HUES48 (cell line): ENCODE results near the gene VGLL2.
"Not testable (repeated sequence)": the region's sequence is repeated elsewhere in the genome, so short reads cannot be mapped to it uniquely, and the experiment has no call there.

Experiments
- H3K27ac ChIP-seq: one replicate; pipeline ENCODE4 v1.7.0; 2013; ENCODE audit warnings: low read depth, low read length, inconsistent platforms
- H3K27me3 ChIP-seq: 2 replicates; pipeline ENCODE4 v1.6.1; 2013; ENCODE audit warnings: mild to moderate bottlenecking, low read length; ENCODE audit not compliant: control insufficient read depth, insufficient read depth
- H3K36me3 ChIP-seq: 2 replicates; pipeline ENCODE4 v1.6.1; 2013; ENCODE audit warnings: low read length; ENCODE audit not compliant: control insufficient read depth, insufficient read depth
- H3K4me1 ChIP-seq: 2 replicates; pipeline ENCODE4 v1.6.1; 2013; ENCODE audit warnings: mild to moderate bottlenecking, low read length; ENCODE audit not compliant: control insufficient read depth, insufficient read depth
- H3K4me3 ChIP-seq: 2 replicates; pipeline ENCODE4 v1.5.1; 2013; ENCODE audit warnings: mild to moderate bottlenecking, low read depth, low read length
- H3K9ac ChIP-seq: 2 replicates; pipeline ENCODE4 v1.6.1; 2013; ENCODE audit warnings: mild to moderate bottlenecking, low read depth, low read length, moderate library complexity
- H3K9me3 ChIP-seq: 2 replicates; pipeline ENCODE4 v1.6.1; 2013; ENCODE audit warnings: low read length; ENCODE audit not compliant: control insufficient read depth, insufficient read depth

VGLL2 gene

DNA sequence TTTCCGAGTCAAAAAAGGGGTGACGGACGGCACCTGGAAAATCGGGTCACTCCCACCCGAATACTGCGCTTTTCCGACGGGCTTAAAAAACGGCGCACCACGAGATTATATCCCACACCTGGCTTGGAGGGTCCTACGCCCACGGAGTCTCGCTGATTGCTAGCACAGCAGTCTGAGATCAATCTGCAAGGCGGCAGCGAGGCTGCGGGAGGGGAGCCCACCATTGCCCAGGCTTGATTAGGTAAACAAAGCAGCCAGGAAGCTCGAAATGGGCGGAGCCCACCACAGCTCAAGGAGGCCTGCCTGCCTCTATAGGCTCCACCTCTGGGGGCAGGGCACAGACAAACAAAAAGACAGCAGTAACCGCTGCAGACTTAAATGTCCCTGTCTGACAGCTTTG, 20.4 kb upstream of the VGLL2 start:
- not testable (repeated sequence) for H3K4me1 ChIP-seq, H3K36me3 ChIP-seq, H3K9me3 ChIP-seq, H3K27ac ChIP-seq, H3K27me3 ChIP-seq
- peak overlapping the region; percentile 51; the same call in 1 of the 2 replicates for H3K9ac ChIP-seq
- peak overlapping the region; percentile 55; the same call in 1 of the 2 replicates for H3K4me3 ChIP-seq

DNA sequence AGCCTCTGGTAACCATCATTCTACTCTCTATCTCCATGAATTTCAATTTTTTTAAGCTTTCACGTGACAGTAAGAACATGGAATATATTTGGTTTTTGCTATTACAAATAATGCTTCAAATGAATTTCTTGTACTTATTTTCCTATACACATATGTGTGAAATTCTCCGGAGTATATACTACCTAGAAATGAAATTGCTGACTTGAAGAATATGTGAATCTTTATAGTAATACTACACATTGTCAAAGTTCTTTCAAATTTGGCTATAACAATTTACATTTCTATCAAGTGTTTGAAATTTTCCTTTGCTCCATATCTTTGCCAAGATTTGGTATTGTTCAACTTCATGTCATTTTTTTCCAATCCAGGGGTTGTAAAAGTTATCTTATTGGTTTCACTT, 11.6 kb upstream of the VGLL2 start:
- Histone ChIP-seq H3K27me3 (no peaks in the 10 kb centered on the region), H3K27ac (no peak overlapping the region), H3K9me3 (no peaks in the 10 kb centered on the region), H3K4me1 (no peaks in the 10 kb centered on the region), H3K36me3 (no peaks in the 10 kb centered on the region), H3K4me3 (no peak overlapping the region), H3K9ac (no peak overlapping the region)

DNA sequence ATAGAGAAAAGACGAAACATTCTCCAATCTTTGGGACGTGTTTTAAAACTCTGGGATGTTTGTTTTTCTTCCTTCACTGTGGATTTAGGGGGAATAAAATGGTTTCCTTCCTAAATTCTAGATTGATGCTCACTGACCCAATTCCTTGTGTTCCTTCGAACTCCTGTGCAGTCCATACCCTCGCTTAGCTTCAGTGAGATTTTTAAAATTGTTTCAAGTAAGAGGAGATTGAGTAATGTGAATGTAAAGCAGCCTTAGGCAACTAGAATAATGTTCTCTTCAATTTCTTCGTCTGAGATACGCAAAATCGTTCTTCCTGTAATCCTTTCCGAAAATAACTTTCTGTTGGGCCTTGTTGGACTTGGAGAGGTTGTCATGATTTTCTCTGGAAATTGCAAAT, 2.6 kb upstream of the VGLL2 start:
- peaks cover 14% of the 10 kb centered on the region for H3K4me1 ChIP-seq
- H3K4me3 ChIP-seq = no peak overlapping the region
- H3K27ac ChIP-seq = no peak overlapping the region
- H3K36me3 ChIP-seq = no peaks in the 10 kb centered on the region
- no peaks in the 10 kb centered on the region for H3K9me3 ChIP-seq
- peaks cover 76% of the 10 kb centered on the region for H3K27me3 ChIP-seq
- H3K9ac ChIP-seq = no peak overlapping the region

DNA sequence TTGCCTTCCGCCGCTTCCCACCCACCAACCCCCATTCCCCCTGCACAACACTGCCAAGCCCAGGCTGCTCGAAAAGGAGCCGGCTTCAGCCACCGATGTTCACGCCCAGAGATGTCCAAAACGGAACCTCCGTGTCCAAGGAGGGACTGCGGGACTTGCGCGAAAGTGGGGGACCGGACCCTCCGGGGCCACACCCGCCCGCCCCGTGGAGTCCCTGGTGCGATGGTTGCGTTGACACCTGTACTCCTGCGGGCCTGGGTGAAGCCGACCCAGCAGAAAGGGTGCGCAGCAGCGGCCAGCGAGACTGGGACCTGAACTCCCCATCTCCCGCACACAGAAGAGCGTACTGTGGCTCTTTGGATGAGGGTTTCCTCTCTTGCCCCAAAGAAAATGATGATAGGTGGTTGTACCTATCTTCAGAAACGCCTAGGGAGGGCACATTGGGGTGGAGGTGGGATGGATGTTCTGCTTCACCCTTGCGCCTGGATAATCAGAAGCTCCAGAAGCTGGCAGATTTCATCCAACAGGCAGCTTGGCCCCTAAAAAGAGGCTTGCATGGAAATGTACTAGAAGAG, 1.9 kb upstream of the VGLL2 start:
- Histone ChIP-seq H3K36me3 (no peaks in the 10 kb centered on the region), H3K4me1 (peaks cover 17% of the 10 kb centered on the region), H3K27ac (no peak overlapping the region), H3K9me3 (no peaks in the 10 kb centered on the region), H3K9ac (no peak overlapping the region), H3K27me3 (peaks cover 82% of the 10 kb centered on the region), H3K4me3 (no peak overlapping the region)

DNA sequence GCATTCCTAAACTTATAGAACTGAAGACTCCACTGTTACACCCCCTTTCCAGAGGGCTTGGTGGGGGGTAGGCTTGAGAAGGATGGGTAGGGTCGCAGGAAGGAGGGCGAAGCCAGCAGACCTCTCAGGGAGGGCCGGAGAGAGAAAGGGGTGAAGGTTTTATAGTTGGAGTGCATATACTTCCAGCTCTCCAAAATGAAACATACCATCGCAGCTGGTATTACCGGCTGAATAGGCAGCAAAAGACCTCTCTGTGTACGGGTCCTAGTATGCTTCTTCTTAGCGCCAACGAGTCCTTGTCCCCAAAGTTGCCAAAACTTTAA, 1.0 kb upstream of the VGLL2 start:
- Histone ChIP-seq H3K4me1 (peaks cover 17% of the 10 kb centered on the region), H3K4me3 (peak overlapping the region; percentile 64), H3K9ac (no peak overlapping the region), H3K9me3 (no peaks in the 10 kb centered on the region), H3K36me3 (no peaks in the 10 kb centered on the region), H3K27ac (no peak overlapping the region), H3K27me3 (peaks cover 91% of the 10 kb centered on the region)

DNA sequence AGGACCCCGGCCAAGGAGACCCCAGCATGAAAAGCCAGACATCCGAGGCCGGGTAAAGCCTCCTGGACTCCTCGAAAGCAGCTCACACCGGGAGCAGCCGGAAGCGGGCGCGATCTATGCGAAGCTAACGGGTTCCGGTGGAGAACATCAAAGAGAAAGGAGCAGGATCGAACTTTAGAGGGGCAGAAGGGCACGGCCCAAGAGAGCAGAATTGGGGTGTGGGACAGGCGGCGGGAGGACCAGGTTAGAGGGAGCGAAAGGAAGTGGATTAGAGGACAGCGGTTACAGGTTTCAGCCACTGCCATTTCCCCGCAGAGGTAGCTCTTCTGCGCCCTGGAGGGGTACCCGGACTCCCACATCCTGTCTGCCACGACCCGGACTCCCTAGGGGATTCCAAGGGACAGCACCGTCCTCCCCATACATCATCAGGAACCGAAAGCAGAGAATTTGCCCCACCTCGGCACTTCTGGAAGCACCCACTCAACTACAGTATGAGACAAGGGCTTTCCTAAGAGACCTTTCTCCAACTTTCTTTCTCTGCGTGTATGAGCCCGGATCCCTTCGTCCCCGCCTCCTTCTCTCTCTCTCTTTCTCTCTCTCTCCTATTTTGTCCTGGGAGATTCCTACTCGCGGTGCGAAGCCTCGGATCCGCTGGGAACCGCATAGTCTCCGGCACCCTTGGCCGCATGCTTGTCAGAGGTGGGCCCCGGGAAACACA, 507 bp upstream of the VGLL2 start:
- H3K27me3 ChIP-seq = peaks cover 96% of the 10 kb centered on the region
- H3K4me1 ChIP-seq = peaks cover 22% of the 10 kb centered on the region
- no peaks in the 10 kb centered on the region for H3K9me3 ChIP-seq
- H3K36me3 ChIP-seq = no peaks in the 10 kb centered on the region
- H3K27ac ChIP-seq = no peak overlapping the region
- peak overlapping the region; percentile 64 for H3K4me3 ChIP-seq
- no peak overlapping the region for H3K9ac ChIP-seq

DNA sequence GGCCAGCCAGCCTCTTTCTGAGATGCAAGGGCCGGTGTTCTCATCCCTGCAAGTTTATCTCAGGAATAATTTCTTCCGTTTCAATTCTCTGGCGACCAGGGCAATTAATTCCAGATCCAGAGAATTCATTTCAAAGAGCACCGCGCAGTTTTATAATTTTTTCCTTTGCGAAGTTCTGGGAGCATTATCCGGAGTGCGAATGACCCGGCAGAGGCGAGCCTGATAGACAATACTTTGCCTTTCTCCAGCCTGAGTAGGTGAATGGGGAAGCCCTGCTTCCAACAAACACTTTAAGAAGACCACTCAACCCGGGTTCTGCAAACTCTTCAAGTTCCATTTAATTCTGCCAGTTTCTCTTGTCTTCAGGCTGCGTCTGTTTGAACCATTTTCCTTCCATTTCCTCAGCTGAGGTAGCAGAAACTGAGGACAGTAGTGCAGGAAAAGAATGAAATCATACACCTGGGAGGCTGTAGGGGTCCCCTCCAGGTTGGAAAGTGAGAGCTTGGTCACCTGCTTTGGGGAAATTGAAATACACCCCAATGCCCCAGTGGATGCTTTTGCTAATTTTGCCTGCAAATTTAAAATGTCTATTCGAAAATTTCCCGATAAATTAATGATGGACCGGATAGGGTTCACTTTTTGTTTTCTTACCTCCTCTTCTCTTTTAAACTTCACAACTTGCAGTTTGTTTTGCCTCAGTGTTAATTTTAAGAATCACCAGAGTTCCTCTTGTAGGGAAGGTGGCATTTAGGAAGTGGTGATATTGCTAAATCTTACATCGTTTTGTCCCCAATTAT, 1.1 kb downstream of the VGLL2 start:
- Histone ChIP-seq H3K9me3 (no peaks in the 10 kb centered on the region), H3K36me3 (no peaks in the 10 kb centered on the region), H3K4me3 (peak overlapping the region; percentile 64), H3K27ac (no peak overlapping the region), H3K4me1 (peaks cover 27% of the 10 kb centered on the region), H3K9ac (no peak overlapping the region), H3K27me3 (peaks cover 100% of the 10 kb centered on the region)

DNA sequence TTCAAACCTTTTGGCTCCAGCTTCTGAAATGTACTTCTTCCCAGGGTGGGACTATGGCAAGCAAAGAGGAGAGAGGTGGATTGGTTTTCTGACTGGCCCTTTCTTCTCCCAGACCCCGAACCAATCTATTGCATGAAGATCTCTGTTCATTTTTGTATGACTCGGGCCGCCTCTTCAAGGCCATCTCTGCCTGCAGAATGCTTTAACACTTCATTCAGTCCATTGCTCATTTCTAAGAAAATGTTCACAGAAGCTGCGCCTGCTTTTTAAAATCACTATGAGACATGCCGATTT, 1.6 kb downstream of the VGLL2 start:
- H3K4me3 ChIP-seq = no peak overlapping the region
- peaks cover 100% of the 10 kb centered on the region for H3K27me3 ChIP-seq
- no peaks in the 10 kb centered on the region for H3K36me3 ChIP-seq
- no peak overlapping the region for H3K9ac ChIP-seq
- peaks cover 31% of the 10 kb centered on the region for H3K4me1 ChIP-seq
- no peaks in the 10 kb centered on the region for H3K9me3 ChIP-seq
- no peak overlapping the region for H3K27ac ChIP-seq

DNA sequence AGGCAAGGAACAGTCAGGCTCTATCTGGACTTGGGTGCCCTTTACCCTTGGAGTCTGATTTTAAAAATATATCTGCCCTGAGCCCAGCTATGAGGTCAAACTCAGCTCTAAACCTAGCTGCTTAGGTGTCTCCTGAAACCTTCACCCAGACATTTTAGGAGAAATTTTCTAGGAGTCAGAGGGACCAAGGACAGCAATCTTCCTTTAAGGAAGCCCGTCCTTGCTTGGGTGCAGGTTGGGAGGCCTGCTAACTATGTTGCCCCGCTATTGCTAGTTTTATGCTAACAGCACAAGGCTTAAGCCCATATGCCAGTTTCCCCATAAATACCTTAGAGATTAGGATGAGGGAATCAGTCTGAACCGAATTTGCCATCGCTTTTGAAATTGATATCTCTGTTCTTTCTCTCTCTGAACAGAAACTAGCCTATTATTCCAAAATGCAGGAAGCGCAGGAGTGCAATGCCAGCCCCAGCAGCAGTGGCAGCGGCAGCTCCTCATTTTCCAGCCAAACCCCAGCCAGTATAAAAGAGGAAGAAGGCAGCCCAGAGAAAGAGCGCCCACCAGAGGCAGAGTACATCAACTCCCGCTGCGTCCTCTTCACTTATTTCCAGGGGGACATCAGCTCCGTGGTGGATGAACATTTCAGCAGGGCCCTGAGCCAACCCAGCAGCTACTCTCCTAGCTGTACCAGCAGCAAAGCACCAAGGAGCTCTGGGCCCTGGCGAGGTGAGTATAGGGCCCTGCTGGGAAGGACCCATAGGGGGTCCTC, 2.6 kb downstream of the VGLL2 start:
- H3K9me3 ChIP-seq = no peaks in the 10 kb centered on the region
- H3K4me1 ChIP-seq = peaks cover 36% of the 10 kb centered on the region
- no peaks in the 10 kb centered on the region for H3K36me3 ChIP-seq
- peaks cover 100% of the 10 kb centered on the region for H3K27me3 ChIP-seq
- H3K9ac ChIP-seq = no peak overlapping the region
- no peak overlapping the region for H3K27ac ChIP-seq
- H3K4me3 ChIP-seq = no peak overlapping the region

DNA sequence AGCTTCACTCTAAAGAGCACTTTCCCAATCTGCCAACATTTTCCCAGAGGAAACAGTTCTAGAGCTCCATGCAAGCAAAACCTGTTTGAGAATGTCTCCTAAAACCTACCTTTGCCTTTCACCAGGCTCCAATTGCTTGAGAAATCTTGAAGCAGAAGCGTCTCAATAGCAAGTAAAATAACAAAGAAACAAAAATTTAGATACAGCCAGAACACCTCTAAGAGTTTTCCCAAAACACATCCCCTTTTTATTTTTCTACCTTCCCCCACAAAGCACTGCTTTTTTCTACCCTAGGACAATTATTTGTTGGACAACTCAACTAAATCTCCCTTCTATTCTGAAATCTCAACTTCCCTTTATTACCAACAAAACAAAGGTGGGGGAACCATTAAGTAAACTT, 3.6 kb downstream of the VGLL2 start:
- Histone ChIP-seq H3K9ac (no peak overlapping the region), H3K27ac (no peak overlapping the region), H3K36me3 (no peaks in the 10 kb centered on the region), H3K27me3 (peaks cover 100% of the 10 kb centered on the region), H3K4me1 (peaks cover 36% of the 10 kb centered on the region), H3K4me3 (no peak overlapping the region), H3K9me3 (no peaks in the 10 kb centered on the region)

DNA sequence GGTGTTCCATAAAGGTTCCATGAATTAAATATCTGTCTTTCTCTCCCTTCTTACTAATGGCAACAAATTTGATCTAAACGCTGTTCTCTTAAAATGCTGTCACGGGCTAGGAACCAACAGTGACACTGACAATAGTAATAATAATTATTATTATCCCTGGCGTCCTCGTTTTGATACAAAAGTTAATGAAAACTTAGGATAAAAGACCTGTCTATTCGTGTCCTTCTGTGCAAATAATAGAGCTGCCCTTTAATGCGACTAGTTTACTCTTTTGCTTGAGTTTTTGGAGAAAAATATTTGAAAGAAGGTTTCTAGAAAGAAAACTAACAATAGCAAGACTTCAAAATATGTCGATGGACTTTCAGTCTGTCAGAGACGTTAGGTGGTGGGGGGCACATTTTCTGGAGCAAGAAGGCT, 4.3 kb downstream of the VGLL2 start:
- Histone ChIP-seq H3K9me3 (no peaks in the 10 kb centered on the region), H3K4me1 (peaks cover 31% of the 10 kb centered on the region), H3K36me3 (no peaks in the 10 kb centered on the region), H3K27ac (no peak overlapping the region), H3K27me3 (peaks cover 100% of the 10 kb centered on the region), H3K4me3 (peak overlapping the region; percentile 67), H3K9ac (no peak overlapping the region)
